ENCODE results near the gene PIMREG. TPM values are rescaled to one million over a fixed set of nuclear protein-coding genes. Genes with fewer than 3 reads are reported as not detected.

Gene PIMREG
- polyA plus RNA-seq, 3 donors, result not detected

GRCh38 chr17:6498356-6498755 lies 54.1 kb downstream of the PIMREG start:
- H3K36me3 ChIP-seq (replicated peaks in 1 of 2; ENCODE audit: control insufficient read depth in 1 of 2, insufficient read depth in 2 of 2, low read length in 2 of 2), result no peaks in the 10 kb centered on the region
- no peaks in the 10 kb centered on the region for H4K20me1 ChIP-seq (ENCODE audit: insufficient read depth, low read length)
- H3K4me1 ChIP-seq (ENCODE audit: control insufficient read depth in 1 of 2, insufficient read depth in 2 of 2, low read length in 2 of 2), result no peaks in the 10 kb centered on the region
- H3K4me2 ChIP-seq (replicated peaks; ENCODE audit: extremely low read depth, low read length, poor library complexity, severe bottlenecking), result no peak overlapping the region
- H3K36me3 Mint-ChIP-seq, result no peaks in the 10 kb centered on the region
- 79% methylated on average over 7 of the region's 7 CpGs for WGBS (ENCODE audit: insufficient coverage)
- peaks cover 20 to 35% (median 25%) of the 10 kb centered on the region in 3 donors for H3K27me3 Mint-ChIP-seq (ENCODE audit: low read depth in 3 of 3)
- peaks cover 3% of the 10 kb centered on the region for H3K4me1 Mint-ChIP-seq
- no peaks in the 10 kb centered on the region for H3K79me2 ChIP-seq (ENCODE audit: insufficient read depth, low read length)
- peaks cover 0 to 3% (median 0%) of the 10 kb centered on the region in 7 donors for H3K9me3 Mint-ChIP-seq
- peak overlapping the region in 1 of 2 donors; percentile 47 for H3K4me3 Mint-ChIP-seq
- no peak overlapping the region for H3K9ac ChIP-seq (ENCODE audit: insufficient read depth, low read length, poor library complexity, severe bottlenecking)
- no peak for TF ChIP-seq CTCF (IDR thresholded peaks at IDR 0.05)
- no peak overlapping the region for H3K27ac ChIP-seq (ENCODE audit: low read depth in 1 of 2, low read length in 2 of 2)
- intact Hi-C loops (cut with micrococcal nuclease), result no loop called here
- no peak for DNase-seq
- H2AFZ ChIP-seq (ENCODE audit: insufficient read depth, low read depth, low read length, poor library complexity, severe bottlenecking), result no peak overlapping the region
- H3K9me3 ChIP-seq (replicated peaks in 1 of 2; ENCODE audit: control insufficient read depth in 1 of 2, insufficient read depth in 1 of 2, low read length in 2 of 2), result no peaks in the 10 kb centered on the region
- H3K27me3 ChIP-seq (ENCODE audit: control insufficient read depth in 2 of 2, insufficient read depth in 2 of 2, low read length in 2 of 2), result peaks cover 0 to 20% of the 10 kb centered on the region in 2 donors
- H3K27ac Mint-ChIP-seq, result no peak overlapping the region
- no peak overlapping the region for H3K4me3 ChIP-seq (replicated peaks in 1 of 3; ENCODE audit: low read depth in 2 of 3, low read length in 3 of 3)

- Histone ChIP-seq H3K27me3 (ENCODE audit: control insufficient read depth in 2 of 2, insufficient read depth in 2 of 2, low read length in 2 of 2) (peaks cover 0 to 20% of the 10 kb centered on the region in 2 donors), H3K4me2 (replicated peaks; ENCODE audit: extremely low read depth, low read length, poor library complexity, severe bottlenecking) (no peak overlapping the region), H3K4me1 (ENCODE audit: control insufficient read depth in 1 of 2, insufficient read depth in 2 of 2, low read length in 2 of 2) (no peaks in the 10 kb centered on the region), H3K79me2 (ENCODE audit: insufficient read depth, low read length) (no peaks in the 10 kb centered on the region), H4K20me1 (ENCODE audit: insufficient read depth, low read length) (no peaks in the 10 kb centered on the region), H2AFZ (ENCODE audit: insufficient read depth, low read depth, low read length, poor library complexity, severe bottlenecking) (no peak overlapping the region), H3K9ac (ENCODE audit: insufficient read depth, low read length, poor library complexity, severe bottlenecking) (no peak overlapping the region), H3K36me3 (replicated peaks in 1 of 2; ENCODE audit: control insufficient read depth in 1 of 2, insufficient read depth in 2 of 2, low read length in 2 of 2) (no peaks in the 10 kb centered on the region), H3K9me3 (replicated peaks in 1 of 2; ENCODE audit: control insufficient read depth in 1 of 2, insufficient read depth in 1 of 2, low read length in 2 of 2) (no peaks in the 10 kb centered on the region), H3K27ac (ENCODE audit: low read depth in 1 of 2, low read length in 2 of 2) (no peak overlapping the region), H3K4me3 (replicated peaks in 1 of 3; ENCODE audit: low read depth in 2 of 3, low read length in 3 of 3) (no peak overlapping the region)
- Mint-ChIP-seq H3K27ac (no peak overlapping the region), H3K9me3 (peaks cover 0 to 3% (median 2%) of the 10 kb centered on the region in 7 donors), H3K36me3 (no peaks in the 10 kb centered on the region), H3K27me3 (ENCODE audit: low read depth in 3 of 3) (peaks cover 20 to 34% (median 25%) of the 10 kb centered on the region in 3 donors), H3K4me3 (no peak overlapping the region), H3K4me1 (peaks cover 3% of the 10 kb centered on the region)
- 92% methylated on average over 9 of the region's 10 CpGs for WGBS (ENCODE audit: insufficient coverage)
- no peak for DNase-seq
- no peak for TF ChIP-seq CTCF (IDR thresholded peaks at IDR 0.05)
- intact Hi-C loops (cut with micrococcal nuclease), result no loop called here
These were observed 54.8 kb downstream of the PIMREG start for GRCh38 chr17:6498901-6499540.

Other genes starting within 250 kb of the PIMREG start
- not detected for gene AIPL1, start 9.3 kb upstream of the PIMREG start, polyA plus RNA-seq
- under 1 TPM in 1 of 3 donors, not detected in 2; 0.29 TPM for gene PITPNM3, start 112.1 kb downstream of the PIMREG start, polyA plus RNA-seq
- gene KIAA0753, start 196.3 kb downstream of the PIMREG start, polyA plus RNA-seq, result 1 to 10 TPM; 1.7 to 6.6 (median 3.5) TPM
- gene TXNDC17, start 196.6 kb downstream of the PIMREG start, polyA plus RNA-seq, result 100 to 1,000 TPM in 2 of 3 donors, 10 to 100 TPM in 1; 88.8 to 357 (median 319) TPM
- 10 to 100 TPM in 2 of 3 donors, 1 to 10 TPM in 1; 6.8 to 38.2 (median 33.6) TPM for gene MED31, start 207.2 kb downstream of the PIMREG start, polyA plus RNA-seq
- gene C17orf100, start 207.3 kb downstream of the PIMREG start, polyA plus RNA-seq, result 1 to 10 TPM in 2 of 3 donors, under 1 TPM in 1; 0.51 to 1.8 (median 1.2) TPM